Body of pancreas (tissue), 4 donors: Measurements from ENCODE around the gene ABCD3. TPM values are rescaled to one million over a fixed set of nuclear protein-coding genes. Genes with fewer than 3 reads are reported as not detected.

Source experiments
- ATAC-seq: fragments of 150-250 bp; one replicate; pipeline ENCODE4 v1.9.1; 2016
- DNase-seq, 4 donors: peaks; one replicate each; pipeline ENCODE4 v3.0.0-alpha.2; 2019
- H3K27ac ChIP-seq, 4 donors: fragments of 200-600 bp; sonication (generic); 1 replicate in 3 of 4; 2 replicates in 1 of 4; pipeline versions ENCODE4 v1.5.1 to v1.6.1; 2016 to 2019; ENCODE audit warnings: mild to moderate bottlenecking in 1 of 4, mixed read lengths in 1 of 4, moderate library complexity in 1 of 4
- H3K27me3 ChIP-seq, 2 donors: fragments of 200-600 bp; sonication (generic); one replicate each; pipeline ENCODE4 v1.6.0; 2016; ENCODE audit warnings: mild to moderate bottlenecking in 1 of 2
- H3K36me3 ChIP-seq, 2 donors: fragments of 200-600 bp; sonication (generic); replicated peaks in 1 of 2; 2 replicates each; pipeline ENCODE4 v1.5.1; 2016; ENCODE audit warnings: low read depth in 2 of 2; ENCODE audit not compliant: insufficient read depth in 1 of 2
- H3K4me1 ChIP-seq: fragments of 200-600 bp; sonication (generic); one replicate; pipeline ENCODE4 v1.6.0; 2016
- H3K4me3 ChIP-seq, 2 donors: fragments of 200-600 bp; sonication (generic); 1 replicate in 1 of 2; 2 replicates in 1 of 2; pipeline ENCODE4 v1.5.1; 2016 to 2019
- H3K9me3 ChIP-seq, 3 donors: fragments of 200-600 bp; sonication (generic); 1 replicate in 2 of 3; 2 replicates in 1 of 3; pipeline ENCODE4 v1.5.1; 2016
- CTCF ChIP-seq, 7 experiments: fragments of 450-650 bp in 4 of 7; fragments of 200-600 bp in 3 of 7; sonication (generic) in 3 of 7; IDR thresholded peaks; one replicate each; pipeline ENCODE4 v1.5.1; 2016 to 2019; ENCODE audit warnings: antibody characterized with exemption in 7 of 7
- POLR2A ChIP-seq, 3 donors: fragments of 450-650 bp; IDR thresholded peaks; one replicate each; pipeline ENCODE4 v1.6.1; 2016; ENCODE audit warnings: antibody characterized with exemption in 3 of 3, mild to moderate bottlenecking in 2 of 3
- WGBS, 2 donors: methylation state at CpG; one replicate each; pipeline ENCODE4 v1.1.5; 2017; 5-methylcytosine and 5-hydroxymethylcytosine counted together
- intact Hi-C: fragments of 100-400 bp; cut with DNase I; formaldehyde crosslinking; loops from one replicate; pipeline ENCODE4 v1.15.1; 2023
- total RNA-seq, 2 donors: library from RNA; depleted of rRNA; stranded (reverse); fragments of >200 nt; gene quantifications; one replicate each; pipeline ENCODE4 v1.1.0, GENCODE V29; 2016

The ABCD3 gene
- total RNA-seq, 2 donors from 2014 or later, result 27.4 to 29.8 TPM

- Histone ChIP-seq H3K4me1 (no peaks in the 10 kb centered on the region), H3K36me3 (peaks cover 11 to 14% of the 10 kb centered on the region in 2 donors), H3K9me3 (no peaks in the 10 kb centered on the region), H3K27me3 (no peaks in the 10 kb centered on the region), H3K4me3 (no peak overlapping the region), H3K27ac (no peak overlapping the region)
- TF ChIP-seq CTCF (IDR thresholded peaks at IDR 0.05) (no peak), POLR2A (IDR thresholded peaks at IDR 0.05) (no peak)
- no peak for DNase-seq
- WGBS, 2 donors, result 78 to 83% methylated on average over 5 of the region's 5 CpGs
- intact Hi-C loops, result no loop called here
- ATAC-seq, result no peak
Measured at GRCh38 chr1:94486990-94487389, 68.8 kb downstream of the ABCD3 start.

DNA sequence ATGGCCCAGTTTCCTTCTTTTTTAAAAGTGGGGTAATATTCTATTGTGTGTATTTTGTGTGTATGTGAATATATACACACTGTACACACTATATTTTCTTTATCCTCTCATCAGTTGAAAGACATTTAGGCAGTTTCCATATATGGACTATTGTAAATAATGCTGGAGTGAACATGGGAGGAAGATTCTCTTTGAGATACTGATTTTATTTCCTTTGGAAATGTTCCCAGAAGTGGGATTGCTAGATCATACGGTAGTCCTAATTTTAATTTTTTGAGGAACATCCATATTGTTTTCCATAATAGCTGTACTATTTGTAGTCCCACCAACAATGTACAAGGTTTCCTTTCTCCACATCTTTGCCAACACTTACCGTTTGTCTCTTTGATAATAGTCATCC is 72.4 kb downstream of the ABCD3 start:
- Histone ChIP-seq H3K27me3 (no peaks in the 10 kb centered on the region), H3K4me3 (no peak overlapping the region), H3K36me3 (peaks cover 4 to 12% of the 10 kb centered on the region in 2 donors), H3K4me1 (no peaks in the 10 kb centered on the region), H3K27ac (no peak overlapping the region), H3K9me3 (no peaks in the 10 kb centered on the region)
- 73 to 75% methylated on average over 2 of the region's 2 CpGs for WGBS, 2 donors
- DNase-seq (no peak), ATAC-seq (no peak)
- no peak for TF ChIP-seq POLR2A (IDR thresholded peaks at IDR 0.05)
- no peak for TF ChIP-seq CTCF (IDR thresholded peaks at IDR 0.05)
- intact Hi-C loops, result no loop called here

GRCh38 chr1:94496076-94496755 is 78.0 kb downstream of the ABCD3 start:
- DNase-seq (no peak), ATAC-seq (no peak)
- Histone ChIP-seq H3K36me3 (peaks cover 0 to 15% of the 10 kb centered on the region in 2 donors), H3K9me3 (no peaks in the 10 kb centered on the region), H3K4me3 (no peak overlapping the region), H3K27ac (no peak overlapping the region), H3K4me1 (no peaks in the 10 kb centered on the region), H3K27me3 (no peaks in the 10 kb centered on the region)
- intact Hi-C loops, result no loop called here
- no peak for TF ChIP-seq CTCF (IDR thresholded peaks at IDR 0.05)
- no peak for TF ChIP-seq POLR2A (IDR thresholded peaks at IDR 0.05)
- 92 to 93% methylated on average over 2 of the region's 2 CpGs for WGBS, 2 donors

DNA sequence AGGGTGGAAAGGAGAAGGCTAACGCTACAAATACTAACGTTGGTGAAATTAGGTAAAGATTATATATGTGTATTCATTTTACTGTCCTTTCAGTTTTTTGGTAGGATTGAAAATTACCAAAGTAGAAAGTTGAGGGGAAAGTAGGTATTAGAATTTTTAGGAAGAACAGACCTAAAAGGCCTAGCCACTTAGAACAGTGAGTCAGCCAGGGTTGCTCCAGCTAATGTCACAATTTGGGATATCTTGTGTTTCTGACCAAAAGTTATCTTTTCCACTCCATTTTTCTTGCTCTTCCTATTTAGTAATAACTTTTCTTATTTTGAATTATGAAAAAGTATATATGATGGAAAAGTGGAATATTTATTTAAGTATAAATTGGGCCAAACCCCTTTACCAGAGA is 83.2 kb downstream of the ABCD3 start:
- DNase-seq, result no peak
- Histone ChIP-seq H3K27ac (no peak overlapping the region), H3K27me3 (no peaks in the 10 kb centered on the region), H3K9me3 (no peaks in the 10 kb centered on the region), H3K4me1 (no peaks in the 10 kb centered on the region), H3K4me3 (no peak overlapping the region), H3K36me3 (peaks cover 0 to 11% of the 10 kb centered on the region in 2 donors)
- WGBS, 2 donors, result 84 to 88% methylated on average over 2 of the region's 2 CpGs
- no peak for ATAC-seq
- TF ChIP-seq POLR2A (IDR thresholded peaks at IDR 0.05), result no peak
- intact Hi-C loops, result no loop called here

DNA sequence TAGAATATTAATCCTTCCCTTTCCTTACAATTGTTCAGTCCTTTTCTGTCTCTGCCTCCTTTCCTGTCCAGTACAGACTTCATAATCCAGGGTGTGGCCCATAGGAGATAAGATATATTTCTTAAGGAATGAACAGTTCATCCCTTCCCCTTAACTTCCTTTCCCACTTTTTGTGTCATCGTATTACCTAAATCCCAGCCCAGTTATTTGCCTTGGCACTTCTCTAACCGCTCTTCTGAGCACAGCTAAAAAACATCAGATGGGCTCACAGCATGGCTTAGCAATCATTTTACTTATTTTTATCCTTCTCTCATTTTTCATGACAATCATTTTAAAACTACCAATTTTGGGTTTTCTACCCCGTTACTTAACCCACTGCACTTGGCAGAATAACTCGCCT is 83.7 kb downstream of the ABCD3 start:
- DNase-seq (no peak), ATAC-seq (no peak)
- TF ChIP-seq POLR2A (IDR thresholded peaks at IDR 0.05) (no peak), CTCF (IDR thresholded peaks at IDR 0.05) (no peak)
- Histone ChIP-seq H3K27me3 (no peaks in the 10 kb centered on the region), H3K4me1 (no peaks in the 10 kb centered on the region), H3K27ac (no peak overlapping the region), H3K4me3 (no peak overlapping the region), H3K9me3 (no peaks in the 10 kb centered on the region), H3K36me3 (peaks cover 0 to 12% of the 10 kb centered on the region in 2 donors)
- intact Hi-C loops, result no loop called here
- WGBS, 2 donors, result 90 to 95% methylated on average over 4 of the region's 4 CpGs
